C4-2B (cell line): ENCODE measurements around the gene HDAC4.

Experiments used
- CTCF ChIP-seq: fragments of 450-650 bp; conservative IDR thresholded peaks from 2 replicates; pipeline ENCODE4 v1.5.1; 2017; ENCODE audit warnings: mild to moderate bottlenecking
- ZFX ChIP-seq: fragments of 450-650 bp; IDR thresholded peaks from 2 replicates; pipeline ENCODE4 v1.6.1; 2017

DNA sequence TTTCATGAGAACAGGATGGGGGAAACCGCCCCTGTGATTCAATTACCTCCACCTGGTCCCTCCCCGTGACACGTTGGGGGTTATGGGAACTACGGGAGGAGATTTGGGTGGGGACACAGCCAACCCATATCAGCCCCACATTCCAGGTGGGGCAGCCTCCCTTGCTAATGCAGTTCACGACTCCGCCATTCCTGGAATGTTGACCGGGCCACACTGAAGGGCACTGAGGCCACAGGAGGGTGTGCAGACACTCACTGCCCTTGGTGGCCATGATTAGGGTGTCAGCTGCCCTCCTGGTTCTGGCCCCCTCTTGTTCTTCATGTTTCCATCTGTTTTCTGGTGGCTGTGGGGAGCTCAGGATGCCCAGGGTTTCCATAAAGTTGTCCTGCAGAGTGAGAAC is 376.6 kb downstream of the HDAC4 start:
- TF ChIP-seq CTCF = no peak
- TF ChIP-seq ZFX = no peak
